Superior temporal gyrus (tissue), 1 donor: ENCODE results near the gene CASP2.
A peak's percentile ranks its signal among the peaks of the same experiment; 100 is the strongest.

ENCODE experiments used
- DNase-seq: peaks from one replicate; pipeline ENCODE4 v3.0.0-alpha.2; 2016; ENCODE audit errors: extremely low spot score

The CASP2 gene

DNA sequence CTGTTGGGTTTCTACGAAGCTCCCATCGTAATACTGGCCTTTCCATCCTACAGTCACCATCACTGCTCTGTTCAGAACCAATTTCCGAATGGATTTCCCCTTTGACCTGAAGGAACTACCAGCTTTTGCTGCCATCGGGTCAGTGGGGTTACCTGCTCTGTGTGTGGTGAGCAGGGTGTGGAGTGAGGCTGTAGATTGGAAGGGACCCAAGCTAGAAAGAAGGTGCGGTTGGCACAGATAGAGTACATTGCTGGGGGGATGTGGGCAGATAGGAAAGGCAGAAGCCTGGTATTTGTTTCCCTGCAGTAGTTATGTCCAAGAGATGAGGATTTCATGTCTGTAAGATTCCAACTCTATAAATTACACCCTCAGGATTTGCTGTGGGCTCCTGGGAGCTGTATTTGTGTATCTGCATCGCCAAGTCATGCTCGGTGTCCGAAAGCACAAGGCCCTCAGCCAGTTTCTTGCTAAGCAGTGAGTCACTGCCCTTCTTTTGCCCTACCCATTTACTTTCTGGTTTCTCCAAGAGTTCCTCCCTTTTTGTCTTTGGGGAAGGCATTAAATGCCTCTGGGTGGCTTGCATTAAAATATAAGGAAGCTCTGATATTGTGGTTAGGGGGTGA lies 43.1 kb downstream of the CASP2 start:
- no peak for DNase-seq

DNA sequence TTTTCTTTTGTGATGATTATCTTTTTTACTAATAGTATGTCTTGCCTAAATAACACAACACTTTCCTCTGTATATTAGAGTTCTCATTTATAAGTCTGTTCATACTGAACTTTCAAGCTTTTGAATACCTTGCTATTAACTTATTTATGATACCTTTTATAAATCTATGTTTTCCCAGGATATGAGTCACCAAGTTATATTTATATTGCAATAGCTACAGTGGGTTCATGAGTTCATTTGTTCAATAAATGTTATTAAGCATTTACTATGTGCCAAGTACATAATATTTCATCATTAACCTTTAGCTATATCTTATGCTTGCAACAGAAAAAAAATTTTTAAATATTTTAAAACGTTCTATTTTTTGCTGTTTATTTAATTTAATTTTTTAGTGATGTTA lies 46.1 kb downstream of the CASP2 start:
- DNase-seq = no peak

DNA sequence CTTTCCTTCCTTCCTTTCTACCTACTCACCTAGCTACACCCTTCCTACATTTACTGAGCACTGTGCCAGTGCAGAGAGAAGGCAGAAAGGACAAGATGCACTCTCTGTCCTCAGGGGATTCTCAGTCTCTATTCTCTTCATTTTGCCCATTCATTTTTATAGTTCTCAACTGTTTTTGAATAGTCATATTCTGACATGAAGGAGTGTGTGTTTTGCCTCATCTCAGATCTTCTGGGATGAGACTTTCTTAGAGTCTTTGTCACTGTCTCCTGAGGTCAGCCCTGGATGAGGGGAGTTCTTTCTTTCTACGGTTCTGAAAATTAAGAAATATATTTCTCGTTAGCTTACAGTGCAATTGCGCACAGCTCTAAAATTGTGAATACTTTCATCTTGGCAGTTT lies 49.1 kb downstream of the CASP2 start:
- no peak for DNase-seq

DNA sequence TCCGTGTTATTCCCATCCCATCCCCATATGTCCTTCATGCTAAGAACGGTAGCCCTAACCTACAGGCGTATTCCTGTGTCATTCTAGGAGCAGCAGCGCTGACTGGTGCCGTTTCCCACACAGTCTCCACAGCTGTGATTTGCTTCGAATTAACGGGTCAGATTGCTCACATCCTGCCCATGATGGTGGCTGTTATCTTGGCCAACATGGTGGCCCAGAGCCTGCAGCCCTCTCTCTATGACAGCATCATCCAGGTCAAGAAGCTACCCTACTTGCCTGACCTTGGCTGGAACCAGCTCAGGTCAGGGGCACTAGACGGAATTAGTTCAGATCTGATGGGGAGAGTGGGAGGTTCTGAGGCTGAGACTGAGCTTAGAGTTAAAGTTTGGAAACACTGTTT lies 53.7 kb downstream of the CASP2 start:
- DNase-seq = no peak

DNA sequence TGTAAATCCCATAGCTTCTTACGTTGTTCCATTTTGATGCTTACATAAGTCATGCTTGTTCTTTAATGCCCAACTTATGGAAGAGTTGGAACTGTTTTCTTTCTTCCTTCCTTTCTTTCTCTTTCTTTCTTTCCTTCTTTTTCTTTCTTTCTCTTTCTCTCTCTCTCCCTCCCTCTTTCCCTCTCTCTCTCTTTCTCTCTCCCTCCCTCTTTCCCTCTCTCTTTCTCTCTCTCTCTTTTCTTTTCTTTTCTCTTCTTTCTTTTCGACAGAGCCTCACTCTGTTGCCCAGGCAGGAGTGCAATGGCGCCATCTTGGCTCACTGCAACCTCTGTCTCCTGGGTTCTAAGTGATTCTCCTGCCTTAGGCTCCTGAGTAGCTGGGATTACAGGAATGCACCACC lies 55.4 kb downstream of the CASP2 start:
- no peak for DNase-seq

DNA sequence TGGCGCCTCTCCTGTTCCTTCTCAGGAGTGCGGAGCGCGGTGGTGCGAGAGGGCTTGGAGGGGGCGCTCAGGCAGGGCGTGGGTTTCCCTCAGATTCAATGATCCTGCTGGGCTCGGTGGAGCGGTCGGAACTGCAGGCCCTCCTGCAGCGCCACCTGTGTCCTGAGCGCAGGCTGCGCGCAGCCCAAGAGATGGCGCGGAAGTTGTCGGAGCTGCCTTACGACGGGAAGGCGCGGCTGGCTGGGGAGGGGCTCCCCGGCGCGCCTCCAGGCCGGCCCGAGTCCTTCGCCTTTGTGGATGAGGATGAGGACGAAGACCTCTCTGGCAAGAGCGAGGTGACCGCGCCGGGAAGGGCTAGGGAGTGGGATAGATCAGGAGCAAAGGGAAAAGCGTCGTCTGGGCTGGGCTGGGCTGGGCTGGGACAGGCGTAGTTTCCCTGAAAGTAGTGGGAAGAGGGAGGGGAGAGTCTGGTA lies 57.3 kb downstream of the CASP2 start:
- no peak for DNase-seq

DNA sequence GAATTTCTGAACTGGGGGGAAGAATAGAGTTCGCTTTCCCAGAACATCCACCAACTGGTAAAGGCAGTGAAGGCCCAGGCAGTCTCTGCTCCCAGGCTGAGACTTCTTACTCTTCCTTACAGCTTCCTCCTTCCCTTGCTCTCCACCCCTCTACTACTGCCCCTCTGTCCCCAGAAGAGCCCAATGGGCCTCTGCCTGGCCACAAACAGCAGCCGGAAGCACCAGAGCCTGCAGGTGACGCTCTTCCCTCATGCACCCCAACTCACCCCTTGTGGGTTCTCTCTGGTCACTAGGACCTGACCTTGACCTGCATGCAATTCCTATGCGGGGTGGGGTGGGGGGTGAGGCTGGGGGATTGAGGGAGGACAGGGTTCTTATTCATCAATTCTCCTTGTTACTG lies 57.9 kb downstream of the CASP2 start:
- no peak for DNase-seq

DNA sequence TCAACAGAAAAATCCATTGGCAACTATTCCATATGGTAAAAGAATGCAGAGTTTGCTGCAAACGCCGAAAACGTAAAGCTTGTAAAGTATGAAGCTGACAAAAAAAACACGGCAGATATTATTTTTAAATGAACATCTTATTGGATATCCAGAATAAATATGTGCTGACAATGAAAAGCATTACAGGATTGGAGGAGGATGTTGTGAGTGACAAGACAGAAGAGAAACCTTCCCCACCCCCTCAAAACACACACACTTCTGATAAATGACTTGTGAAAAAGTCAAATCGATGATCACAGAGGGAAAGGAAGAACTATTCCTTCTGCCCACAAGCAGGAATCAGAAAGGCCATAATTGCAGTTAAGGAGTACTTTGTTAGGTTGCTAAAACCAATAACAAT lies 59.8 kb downstream of the CASP2 start:
- no peak for DNase-seq

DNA sequence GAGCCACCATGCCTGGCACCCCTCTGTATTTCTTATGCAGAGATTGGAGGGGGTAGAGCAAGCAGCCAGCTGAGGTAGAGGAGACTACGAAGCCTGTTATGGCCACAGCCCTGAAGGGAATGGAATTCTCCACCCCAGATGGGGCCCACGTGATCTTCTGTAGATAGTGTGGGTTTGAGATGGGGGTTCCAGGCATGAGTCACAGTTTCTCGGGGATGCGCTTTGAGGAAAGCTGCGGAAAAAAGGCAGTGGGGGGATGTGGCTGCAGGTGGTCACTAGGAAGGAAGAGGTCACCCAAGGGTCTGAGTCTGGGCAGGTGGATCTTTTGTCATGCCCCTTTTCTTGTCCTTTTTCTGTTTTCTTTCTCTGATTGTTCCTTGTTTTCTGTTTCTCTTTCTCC lies 62.9 kb downstream of the CASP2 start:
- peak; percentile 76 for DNase-seq

DNA sequence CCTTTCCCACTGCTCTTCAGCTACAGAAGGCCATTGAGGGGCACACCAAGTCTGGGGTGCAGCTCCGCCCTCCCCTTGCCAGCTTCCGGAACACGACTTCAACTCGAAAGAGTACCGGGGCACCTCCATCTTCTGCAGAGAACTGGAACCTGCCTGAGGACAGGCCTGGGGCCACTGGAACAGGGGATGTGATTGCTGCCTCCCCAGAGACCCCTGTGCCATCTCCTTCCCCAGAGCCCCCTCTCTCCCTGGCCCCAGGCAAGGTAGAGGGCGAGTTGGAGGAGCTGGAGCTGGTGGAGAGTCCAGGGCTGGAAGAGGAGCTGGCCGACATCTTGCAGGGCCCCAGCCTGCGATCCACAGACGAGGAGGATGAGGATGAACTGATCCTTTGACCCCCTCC lies 63.4 kb downstream of the CASP2 start:
- DNase-seq = no peak

DNA sequence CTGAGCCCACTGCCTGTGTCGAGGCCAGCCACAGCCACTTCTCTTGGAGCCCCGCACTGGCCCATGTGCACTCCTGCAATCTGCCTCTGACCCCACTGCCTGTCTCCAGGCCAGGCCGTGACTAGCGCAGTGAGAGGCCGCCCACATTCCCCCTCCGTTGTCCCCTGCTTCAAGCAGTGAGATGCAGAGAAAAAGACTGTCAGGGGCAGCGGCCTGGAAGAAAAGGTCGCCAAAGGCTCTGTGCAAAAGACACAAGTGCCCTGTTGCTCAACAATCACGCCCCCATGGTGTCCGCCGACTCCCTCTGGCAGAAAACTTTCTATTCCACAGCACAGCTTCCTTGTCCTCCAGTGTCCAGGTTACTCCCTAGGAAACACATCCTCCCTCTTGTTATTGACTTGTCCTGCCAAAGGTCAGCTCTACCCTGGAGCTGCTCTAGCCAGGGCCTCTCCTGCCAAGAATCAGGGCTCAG lies 64.4 kb downstream of the CASP2 start:
- no peak for DNase-seq

DNA sequence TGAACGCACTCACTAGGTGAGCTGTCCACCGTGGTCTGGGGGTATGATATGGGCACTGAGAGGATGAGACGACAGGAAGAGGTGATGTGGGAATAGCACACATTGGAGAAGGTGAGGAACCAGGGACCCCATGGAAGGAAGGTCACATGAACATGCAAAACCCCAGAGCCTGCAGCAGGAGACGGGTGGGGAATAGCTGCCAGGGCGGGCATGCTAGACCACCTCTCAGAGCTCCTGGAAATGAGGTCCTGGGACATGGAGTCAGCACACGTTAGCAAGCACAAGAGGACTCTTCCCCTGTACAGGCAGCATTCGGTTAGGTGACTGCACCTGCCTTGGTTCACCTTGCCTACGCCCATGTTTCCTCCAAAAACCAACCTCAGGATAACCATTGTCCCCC lies 66.2 kb downstream of the CASP2 start:
- DNase-seq = no peak

DNA sequence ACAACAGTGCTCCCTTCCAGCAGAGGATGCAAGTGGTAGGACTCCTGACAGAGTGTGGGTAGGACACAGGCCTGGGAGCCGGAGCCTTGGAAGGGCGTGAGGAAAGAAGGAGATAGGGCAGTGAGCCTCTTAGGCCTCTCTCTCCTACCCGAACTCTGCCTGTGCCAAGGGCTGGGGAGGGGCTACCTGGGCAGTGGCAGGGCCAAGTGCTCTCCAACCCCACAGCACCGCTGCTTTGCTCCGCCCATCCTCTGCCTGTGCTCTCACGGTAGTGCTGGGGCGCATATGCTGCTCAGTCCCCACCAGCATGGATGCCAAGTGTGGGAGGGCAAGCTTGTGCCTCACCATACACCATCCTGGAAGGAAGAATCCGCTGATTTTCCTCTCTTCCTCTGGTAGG lies 66.8 kb downstream of the CASP2 start:
- no peak for DNase-seq

DNA sequence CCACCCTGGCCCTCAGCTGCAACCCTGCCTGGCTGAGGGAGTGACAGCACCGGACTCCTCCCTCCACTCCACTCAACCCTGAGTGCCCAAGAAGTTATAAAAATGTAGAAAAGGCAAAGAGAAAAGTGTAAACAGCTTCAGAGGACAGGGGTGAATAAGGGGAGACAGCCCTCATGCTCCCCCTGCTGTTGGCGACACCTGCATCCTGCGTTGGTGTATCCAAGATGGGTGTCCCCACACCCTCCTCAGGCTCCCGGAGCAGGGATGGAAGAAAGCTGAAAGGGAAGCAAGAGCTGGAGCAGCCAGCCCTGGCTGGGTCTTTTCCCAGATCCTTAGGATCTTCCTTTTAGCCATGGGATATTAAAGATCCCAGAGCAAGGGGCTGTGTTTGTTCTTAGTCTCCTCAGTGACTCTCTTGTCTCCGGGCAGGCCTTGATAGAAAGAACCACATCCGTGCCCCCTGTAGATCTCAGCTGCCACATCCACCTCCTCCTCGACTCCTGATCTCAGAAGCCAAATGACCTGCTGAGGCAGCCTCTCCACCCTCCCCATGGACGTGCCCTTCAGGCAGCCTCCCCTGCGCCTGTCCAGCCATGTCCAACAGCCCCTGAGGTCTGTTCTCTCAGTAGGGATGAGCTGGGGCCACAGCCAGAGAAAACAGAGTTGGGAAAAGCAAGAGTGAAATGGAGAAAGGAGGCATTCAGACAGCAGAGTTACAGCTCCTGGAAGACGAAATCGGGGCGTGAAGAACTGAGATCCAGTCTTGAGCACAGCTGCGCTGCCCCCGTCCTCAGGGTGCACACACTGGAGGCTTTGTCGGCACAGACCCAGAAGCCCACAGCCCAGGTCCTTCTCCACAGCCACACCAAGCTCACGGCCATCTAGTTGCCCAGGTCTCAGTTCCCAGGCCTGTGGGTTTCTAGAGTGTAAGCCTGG lies 67.6 kb downstream of the CASP2 start:
- DNase-seq = no peak

DNA sequence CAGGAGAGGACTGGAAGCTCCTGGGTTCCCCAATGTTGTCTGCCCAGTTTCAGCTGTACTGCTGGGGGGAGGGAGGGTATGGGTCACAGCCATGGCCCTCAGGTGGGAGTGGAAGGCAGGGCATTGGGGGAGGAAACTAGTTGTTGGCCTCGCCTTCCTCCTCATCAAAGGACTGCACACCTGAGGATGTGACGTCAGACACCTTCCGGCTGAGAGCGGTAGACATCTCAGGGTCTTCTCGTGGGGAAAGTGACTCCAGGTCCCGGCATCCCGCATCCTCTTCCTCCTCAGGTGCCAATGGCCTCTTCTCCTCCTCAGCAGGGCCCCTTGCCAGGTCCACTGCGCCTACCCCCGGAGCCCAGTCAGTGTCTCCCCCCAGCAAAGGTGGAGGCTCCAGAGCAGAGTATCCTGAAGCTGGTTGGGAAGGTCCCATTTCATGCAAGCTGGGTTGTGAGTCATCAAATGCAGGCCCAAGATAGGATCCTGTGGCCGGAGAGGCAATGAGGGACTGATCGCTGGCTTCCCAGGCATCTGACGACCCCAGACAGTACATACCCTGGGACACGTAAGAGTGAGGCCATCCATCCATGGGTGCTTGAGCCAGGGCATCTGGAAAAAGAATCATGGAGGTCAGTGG lies 68.4 kb downstream of the CASP2 start:
- no peak for DNase-seq
